H54 (cell line): ENCODE data around the gene RENBP.

Experiments used
- DNase-seq: peaks from one replicate; pipeline ENCODE4 v3.0.0; 2011; ENCODE audit warnings: low spot score, mixed read lengths; ENCODE audit not compliant: insufficient read length
- FAIRE-seq: peaks from 3 replicates; lab custom pipeline; 2011; peaks lifted over from hg19 to GRCh38; lab: Jason Lieb, UNC
- POLR2A ChIP-seq: IDR thresholded peaks from 2 replicates; pipeline ENCODE4 v1.6.1; 2011; ENCODE audit warnings: low read depth, mild to moderate bottlenecking, low read length

The RENBP gene

GRCh38 chrX:153966841-153967535 lies 22.5 kb upstream of the RENBP start:
- FAIRE-seq, result no peak
- no peak for TF ChIP-seq POLR2A
- DNase-seq, result no peak

- FAIRE-seq, result no peak
- TF ChIP-seq POLR2A, result no peak
- DNase-seq, result no peak
These were observed 21.8 kb upstream of the RENBP start for GRCh38 chrX:153966283-153966688.

DNA sequence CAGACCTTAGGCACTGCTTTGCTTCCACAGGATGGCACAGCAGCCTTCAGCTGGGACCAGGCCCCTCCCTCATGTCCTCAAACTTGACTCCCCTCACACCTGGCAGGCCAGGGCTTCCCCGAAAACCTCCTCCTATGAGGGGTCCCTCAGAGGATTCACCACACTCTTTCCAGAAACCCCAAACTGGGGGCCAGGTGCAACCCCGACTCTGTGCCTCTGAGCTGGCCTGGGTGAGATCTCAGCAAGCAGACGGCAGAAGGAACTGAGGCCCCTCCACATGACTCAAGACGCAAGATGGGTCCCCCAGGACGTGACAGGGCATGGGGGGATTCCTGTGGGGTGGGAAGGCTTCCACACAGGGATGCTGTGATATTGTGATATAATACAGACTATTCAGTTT lies 21.0 kb upstream of the RENBP start:
- DNase-seq, result no peak
- no peak for FAIRE-seq
- TF ChIP-seq POLR2A, result no peak

GRCh38 chrX:153964105-153964504 lies 19.7 kb upstream of the RENBP start:
- DNase-seq, result no peak
- FAIRE-seq, result no peak
- no peak for TF ChIP-seq POLR2A

- TF ChIP-seq POLR2A, result no peak
- no peak for DNase-seq
- no peak for FAIRE-seq
These were observed 19.1 kb upstream of the RENBP start for GRCh38 chrX:153963546-153963945.

GRCh38 chrX:153961292-153961691 lies 16.8 kb upstream of the RENBP start:
- DNase-seq (no peak), FAIRE-seq (no peak)
- TF ChIP-seq POLR2A, result no peak

- FAIRE-seq (no peak), DNase-seq (no peak)
- TF ChIP-seq POLR2A, result no peak
These were observed 16.3 kb upstream of the RENBP start for GRCh38 chrX:153960786-153961185.

DNA sequence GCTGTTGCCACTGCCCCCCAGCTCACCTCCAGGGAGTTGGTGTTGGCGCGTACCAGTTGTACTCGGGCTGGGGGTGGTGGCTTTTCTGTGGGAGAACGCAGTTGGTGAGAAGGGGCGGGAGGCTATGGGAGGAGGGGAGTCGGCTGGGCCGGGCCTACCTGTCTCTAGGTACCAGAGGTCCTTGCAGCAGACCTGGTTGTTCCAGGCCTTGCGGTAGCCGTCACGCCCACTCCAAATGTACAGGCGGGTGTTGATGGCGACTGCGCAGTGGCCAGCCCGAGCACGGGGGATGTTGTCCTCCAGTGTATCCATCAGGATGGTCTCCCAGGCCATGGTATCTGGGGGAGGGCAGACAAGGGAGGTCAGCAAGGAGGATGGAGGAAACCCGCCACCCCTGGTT lies 15.6 kb upstream of the RENBP start:
- DNase-seq, result no peak
- FAIRE-seq, result no peak
- no peak for TF ChIP-seq POLR2A

DNA sequence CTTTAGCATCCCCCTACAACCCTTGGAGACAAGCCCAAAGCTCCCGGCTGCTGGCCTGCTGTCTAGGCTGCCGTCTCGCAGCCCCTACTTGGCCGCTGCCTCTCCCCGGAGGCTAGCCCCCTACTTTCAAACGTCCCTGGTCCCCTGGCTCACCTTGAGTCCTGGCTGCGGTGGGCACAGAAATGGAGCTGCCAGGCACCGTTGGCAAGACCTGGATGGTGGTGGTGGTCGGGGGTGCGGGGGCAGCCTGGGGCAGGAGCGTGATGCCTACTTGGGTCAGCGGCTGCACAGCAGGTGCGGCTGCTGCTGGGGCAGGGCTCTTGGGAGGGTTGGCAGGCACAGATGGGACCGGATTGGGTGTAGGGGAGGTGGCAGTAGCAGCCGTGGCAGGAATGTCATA lies 15.2 kb upstream of the RENBP start:
- no peak for FAIRE-seq
- TF ChIP-seq POLR2A, result no peak
- no peak for DNase-seq

GRCh38 chrX:153958605-153959004 lies 14.2 kb upstream of the RENBP start:
- no peak for DNase-seq
- FAIRE-seq, result no peak
- no peak for TF ChIP-seq POLR2A

DNA sequence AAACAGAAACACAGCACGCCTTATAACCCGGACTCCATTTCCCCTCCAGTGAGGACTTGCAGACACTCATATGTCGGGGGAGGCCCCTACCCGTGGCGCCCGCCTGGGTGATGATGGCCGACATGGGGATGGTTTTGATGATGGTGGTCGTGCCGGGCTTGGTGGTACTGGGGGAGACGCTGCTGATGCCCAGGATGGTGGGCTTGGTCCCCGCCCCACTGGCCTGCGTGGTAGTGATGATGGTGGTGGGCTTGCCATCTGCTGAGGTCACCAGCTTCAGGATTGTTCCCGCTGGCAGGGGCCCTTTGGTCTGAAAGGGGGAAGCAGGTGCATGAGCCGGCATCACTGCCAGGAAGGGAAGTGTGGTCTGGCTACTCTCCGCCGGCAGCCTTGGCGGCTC lies 12.8 kb upstream of the RENBP start:
- no peak for TF ChIP-seq POLR2A
- FAIRE-seq (no peak), DNase-seq (no peak)

DNA sequence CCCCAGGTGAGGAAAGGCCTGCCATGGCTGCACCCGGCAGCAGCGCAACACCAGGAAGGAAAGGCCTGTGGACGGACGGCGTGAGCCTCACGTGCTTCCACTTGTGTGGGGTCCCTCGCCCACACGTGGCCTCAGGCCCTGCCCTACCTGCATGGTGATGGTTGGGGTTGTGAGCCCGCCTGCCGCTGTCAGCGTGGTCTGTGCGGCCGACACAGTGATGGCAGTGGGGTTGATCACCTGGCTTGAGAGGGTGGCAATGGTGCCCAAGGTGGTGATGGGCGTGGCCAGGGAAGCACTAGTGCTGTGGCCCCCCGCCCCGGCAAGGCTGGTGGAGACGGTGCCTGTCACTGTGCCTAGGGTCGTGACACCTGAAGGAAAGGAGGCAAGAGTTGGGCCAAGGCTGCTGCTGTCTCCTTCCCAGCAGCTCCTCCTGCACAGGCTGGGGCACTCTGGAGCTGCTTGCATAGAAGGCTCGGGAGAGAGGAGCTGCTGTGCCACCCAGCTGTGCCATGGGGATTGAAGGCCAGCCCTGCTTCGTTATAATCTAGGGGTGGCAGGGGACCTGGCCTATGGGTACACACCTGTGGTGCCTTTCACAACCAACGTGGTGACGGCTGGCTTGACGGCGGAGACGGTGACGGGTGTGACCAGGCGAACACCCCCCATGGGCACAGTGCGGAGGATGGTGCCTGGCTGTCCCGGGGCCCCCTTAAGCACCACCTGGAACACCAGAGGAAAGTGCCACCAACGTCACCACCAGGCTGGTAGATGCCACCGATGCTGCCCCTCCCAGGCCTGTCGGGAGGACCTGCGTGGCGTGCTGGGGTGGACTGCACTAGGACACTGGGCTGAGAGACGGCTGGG lies 11.8 kb upstream of the RENBP start:
- TF ChIP-seq POLR2A, result no peak
- DNase-seq, result no peak
- FAIRE-seq, result no peak

DNA sequence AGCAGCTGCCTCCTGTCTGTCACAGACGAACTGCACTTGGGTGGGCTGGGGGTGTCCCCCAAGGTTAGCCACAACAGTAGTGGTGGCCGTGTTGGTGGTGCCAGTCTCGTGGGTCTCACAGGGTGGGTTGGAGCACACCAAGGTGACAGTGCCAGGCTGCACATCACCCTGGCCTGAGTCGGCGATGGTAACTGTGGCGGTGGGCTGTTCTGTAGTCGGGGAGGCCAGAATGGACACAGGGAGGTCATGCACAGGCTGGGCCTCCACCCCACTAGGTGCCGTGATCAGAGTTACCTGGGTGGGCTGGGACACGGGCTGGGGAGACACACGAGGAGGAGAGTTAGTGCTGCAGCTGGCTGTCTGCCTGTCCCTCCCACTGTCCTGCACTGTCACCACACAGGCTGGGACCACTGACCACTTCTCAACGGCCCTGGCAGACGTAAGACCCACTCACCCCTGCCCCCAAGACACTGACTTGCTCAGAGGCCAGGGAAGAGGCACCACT lies 10.8 kb upstream of the RENBP start:
- DNase-seq (no peak), FAIRE-seq (no peak)
- no peak for TF ChIP-seq POLR2A

- FAIRE-seq, result no peak
- no peak for DNase-seq
- TF ChIP-seq POLR2A, result no peak
These were observed 10.2 kb upstream of the RENBP start for GRCh38 chrX:153954558-153955227.
